HepG2 (cell line): Measurements from ENCODE around the gene SBNO2. TPM values are rescaled to one million over a fixed set of nuclear protein-coding genes. Genes with fewer than 3 reads are reported as not detected.

Experiments used
- BRCA1 ChIP-seq: sonication (generic); formaldehyde crosslinking; IDR thresholded peaks from 2 replicates; pipeline ENCODE4 v1.4.0; 2020; ENCODE audit warnings: missing genetic modification reagents
- NFE2L1 ChIP-seq: sonication (generic); formaldehyde crosslinking; IDR thresholded peaks from 2 replicates; pipeline ENCODE4 v1.4.0; 2020; ENCODE audit warnings: missing genetic modification reagents, mild to moderate bottlenecking, borderline replicate concordance
- PAF1 ChIP-seq: IDR thresholded peaks from 2 replicates; pipeline ENCODE4 v1.6.1; 2016; ENCODE audit warnings: missing genetic modification reagents, missing compliant biosample characterization
- PAX8 ChIP-seq: sonication (generic); formaldehyde crosslinking; IDR thresholded peaks from 2 replicates; pipeline ENCODE4 v1.8.0; 2022; ENCODE audit warnings: mild to moderate bottlenecking, missing genetic modification reagents, borderline replicate concordance
- PHF8 ChIP-seq: sonication (generic); formaldehyde crosslinking; IDR thresholded peaks from 2 replicates; pipeline ENCODE4 v1.5.0; 2020; ENCODE audit warnings: missing genetic modification reagents
- PITX1 ChIP-seq: sonication (generic); formaldehyde crosslinking; IDR thresholded peaks from 2 replicates; pipeline ENCODE4 v1.5.1; 2020; ENCODE audit warnings: mild to moderate bottlenecking, missing genetic modification reagents
- PPARG ChIP-seq: conservative IDR thresholded peaks from 2 replicates; pipeline ENCODE4 v1.6.1; 2016; ENCODE audit warnings: missing biosample characterization, missing genetic modification reagents
- TEAD3 ChIP-seq: optimal IDR thresholded peaks from 2 replicates; pipeline ENCODE3; 2016; ENCODE audit warnings: borderline replicate concordance
- TOPORS ChIP-seq: sonication (generic); formaldehyde crosslinking; IDR thresholded peaks from 2 replicates; pipeline ENCODE4 v1.8.0; 2023; ENCODE audit warnings: mild to moderate bottlenecking, missing genetic modification reagents
- ZNF34 ChIP-seq: sonication (generic); formaldehyde crosslinking; IDR thresholded peaks from 2 replicates; pipeline ENCODE4 v1.4.0; 2020; ENCODE audit warnings: mild to moderate bottlenecking, missing genetic modification reagents, borderline replicate concordance
- ZNF558 ChIP-seq: sonication (generic); formaldehyde crosslinking; IDR thresholded peaks from 2 replicates; pipeline ENCODE4 v1.9.0; 2022; ENCODE audit warnings: mild to moderate bottlenecking, missing genetic modification reagents, borderline replicate concordance
- ZNF639 ChIP-seq: conservative IDR thresholded peaks from 2 replicates; pipeline ENCODE4 v1.6.1; 2018; ENCODE audit warnings: missing genetic modification reagents
- ZNF670 ChIP-seq: sonication (generic); formaldehyde crosslinking; IDR thresholded peaks from 2 replicates; pipeline ENCODE4 v1.8.0; 2022; ENCODE audit warnings: mild to moderate bottlenecking, missing genetic modification reagents, borderline replicate concordance
- ZNF75D ChIP-seq: sonication (generic); formaldehyde crosslinking; IDR thresholded peaks from 2 replicates; pipeline ENCODE4 v1.8.1; 2023; ENCODE audit warnings: missing genetic modification reagents, mild to moderate bottlenecking, borderline replicate concordance
- ZNF781 ChIP-seq: sonication (generic); formaldehyde crosslinking; IDR thresholded peaks from 2 replicates; pipeline ENCODE4 v1.5.1; 2020; ENCODE audit warnings: borderline replicate concordance, mild to moderate bottlenecking, missing genetic modification reagents; ENCODE audit errors: not compliant biosample characterization
- ZSCAN30 ChIP-seq: sonication (generic); formaldehyde crosslinking; IDR thresholded peaks from 2 replicates; pipeline ENCODE4 v1.5.0; 2020; ENCODE audit warnings: mild to moderate bottlenecking, missing genetic modification reagents
- ZSCAN9 ChIP-seq: IDR thresholded peaks from 2 replicates; pipeline ENCODE4 v1.6.1; 2016; ENCODE audit warnings: borderline replicate concordance
- polyA plus RNA-seq, 8 experiments: library from polyadenylated mRNA; depleted of rRNA in 3 of 8; stranded (reverse) in 7 of 8; unstranded in 1 of 8; fragments of >200 nt; fragmentation: Illumina TruSeq in 4 of 8; extraction: Trizol in 4 of 8; gene quantifications; 2 replicates each; pipeline versions ENCODE4 v1.2.1 to v1.2.3, GENCODE V29; 2011 to 2016; ENCODE audit warnings: low read depth in 4 of 8, missing spikeins in 1 of 8, mixed read lengths in 1 of 8; ENCODE audit not compliant: insufficient read depth in 1 of 8
- total RNA-seq, 5 experiments: library from RNA; depleted of rRNA; stranded (reverse); fragments of >200 nt; fragmentation: Illumina TruSeq; extraction: Trizol; gene quantifications; 2 replicates each; pipeline ENCODE4 v1.2.3, GENCODE V29; 2016; ENCODE audit warnings: low read depth in 1 of 5
- TF ChIP-seq, protein P1 (sequence below): sonication (generic); formaldehyde crosslinking; IDR thresholded peaks from 2 replicates; pipeline ENCODE4 v1.5.0; 2020; ENCODE audit warnings: missing genetic modification reagents
- TF ChIP-seq, protein P2 (sequence below): sonication (generic); formaldehyde crosslinking; conservative IDR thresholded peaks from 2 replicates; pipeline ENCODE4 v1.4.0; 2020; ENCODE audit warnings: mild to moderate bottlenecking, missing genetic modification reagents, moderate library complexity
- TF ChIP-seq, protein P3 (sequence below): sonication (generic); formaldehyde crosslinking; IDR thresholded peaks from 2 replicates; pipeline ENCODE4 v1.8.0; 2023; ENCODE audit warnings: mild to moderate bottlenecking, missing genetic modification reagents

SBNO2 gene
- total and polyA plus RNA-seq, 2 of the 13 experiments (the other 11 are each of a cell fraction or from before 2014, with no cell fraction given), result 8.6 to 10.4 TPM

- no peak for TF ChIP-seq PAF1 (CRISPR knock-in tag)
- peak; percentile 51; the same call in 1 of the 2 replicates for TF ChIP-seq ZSCAN9 (CRISPR knock-in tag)
- TF ChIP-seq PHF8, result peak; percentile 54; the same call in 1 of the 2 replicates
- TF ChIP-seq ZNF670 (CRISPR knock-in tag), result peak; percentile 67; the same call in 1 of the 2 replicates
- no peak for TF ChIP-seq ZNF34 (CRISPR knock-in tag)
- TF ChIP-seq, protein P1, sequence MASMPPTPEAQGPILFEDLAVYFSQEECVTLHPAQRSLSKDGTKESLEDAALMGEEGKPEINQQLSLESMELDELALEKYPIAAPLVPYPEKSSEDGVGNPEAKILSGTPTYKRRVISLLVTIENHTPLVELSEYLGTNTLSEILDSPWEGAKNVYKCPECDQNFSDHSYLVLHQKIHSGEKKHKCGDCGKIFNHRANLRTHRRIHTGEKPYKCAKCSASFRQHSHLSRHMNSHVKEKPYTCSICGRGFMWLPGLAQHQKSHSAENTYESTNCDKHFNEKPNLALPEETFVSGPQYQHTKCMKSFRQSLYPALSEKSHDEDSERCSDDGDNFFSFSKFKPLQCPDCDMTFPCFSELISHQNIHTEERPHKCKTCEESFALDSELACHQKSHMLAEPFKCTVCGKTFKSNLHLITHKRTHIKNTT, result no peak
- no peak for TF ChIP-seq NFE2L1 (CRISPR knock-in tag)
- TF ChIP-seq TOPORS, result peak; percentile 60; the same call in 1 of the 2 replicates
- no peak for TF ChIP-seq PAX8 (CRISPR knock-in tag)
- peak; percentile 65 for TF ChIP-seq TEAD3 (CRISPR knock-in tag)
- TF ChIP-seq BRCA1 (CRISPR knock-in tag), result 0 out of 2 replicates have a peak, but pooled peaks have one; percentile 24
- TF ChIP-seq PPARG (CRISPR knock-in tag), result peak; percentile 80
- TF ChIP-seq, protein P2, sequence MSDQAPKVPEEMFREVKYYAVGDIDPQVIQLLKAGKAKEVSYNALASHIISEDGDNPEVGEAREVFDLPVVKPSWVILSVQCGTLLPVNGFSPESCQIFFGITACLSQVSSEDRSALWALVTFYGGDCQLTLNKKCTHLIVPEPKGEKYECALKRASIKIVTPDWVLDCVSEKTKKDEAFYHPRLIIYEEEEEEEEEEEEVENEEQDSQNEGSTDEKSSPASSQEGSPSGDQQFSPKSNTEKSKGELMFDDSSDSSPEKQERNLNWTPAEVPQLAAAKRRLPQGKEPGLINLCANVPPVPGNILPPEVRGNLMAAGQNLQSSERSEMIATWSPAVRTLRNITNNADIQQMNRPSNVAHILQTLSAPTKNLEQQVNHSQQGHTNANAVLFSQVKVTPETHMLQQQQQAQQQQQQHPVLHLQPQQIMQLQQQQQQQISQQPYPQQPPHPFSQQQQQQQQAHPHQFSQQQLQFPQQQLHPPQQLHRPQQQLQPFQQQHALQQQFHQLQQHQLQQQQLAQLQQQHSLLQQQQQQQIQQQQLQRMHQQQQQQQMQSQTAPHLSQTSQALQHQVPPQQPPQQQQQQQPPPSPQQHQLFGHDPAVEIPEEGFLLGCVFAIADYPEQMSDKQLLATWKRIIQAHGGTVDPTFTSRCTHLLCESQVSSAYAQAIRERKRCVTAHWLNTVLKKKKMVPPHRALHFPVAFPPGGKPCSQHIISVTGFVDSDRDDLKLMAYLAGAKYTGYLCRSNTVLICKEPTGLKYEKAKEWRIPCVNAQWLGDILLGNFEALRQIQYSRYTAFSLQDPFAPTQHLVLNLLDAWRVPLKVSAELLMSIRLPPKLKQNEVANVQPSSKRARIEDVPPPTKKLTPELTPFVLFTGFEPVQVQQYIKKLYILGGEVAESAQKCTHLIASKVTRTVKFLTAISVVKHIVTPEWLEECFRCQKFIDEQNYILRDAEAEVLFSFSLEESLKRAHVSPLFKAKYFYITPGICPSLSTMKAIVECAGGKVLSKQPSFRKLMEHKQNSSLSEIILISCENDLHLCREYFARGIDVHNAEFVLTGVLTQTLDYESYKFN (CRISPR knock-in tag), result peak; percentile 85
- TF ChIP-seq ZNF781 (CRISPR knock-in tag), result peak; percentile 57
- TF ChIP-seq, protein P3, sequence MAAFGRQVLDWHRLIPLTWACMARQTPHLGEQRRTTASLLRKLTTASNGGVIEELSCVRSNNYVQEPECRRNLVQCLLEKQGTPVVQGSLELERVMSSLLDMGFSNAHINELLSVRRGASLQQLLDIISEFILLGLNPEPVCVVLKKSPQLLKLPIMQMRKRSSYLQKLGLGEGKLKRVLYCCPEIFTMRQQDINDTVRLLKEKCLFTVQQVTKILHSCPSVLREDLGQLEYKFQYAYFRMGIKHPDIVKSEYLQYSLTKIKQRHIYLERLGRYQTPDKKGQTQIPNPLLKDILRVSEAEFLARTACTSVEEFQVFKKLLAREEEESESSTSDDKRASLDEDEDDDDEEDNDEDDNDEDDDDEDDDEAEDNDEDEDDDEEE, result no peak
- 0 out of 2 replicates have a peak, but pooled peaks have one; percentile 64 for TF ChIP-seq ZNF639 (CRISPR knock-in tag)
- TF ChIP-seq ZNF75D (CRISPR knock-in tag), result no peak
- no peak for TF ChIP-seq ZSCAN30
- TF ChIP-seq PITX1 (CRISPR knock-in tag), result peak; percentile 28; the same call in 1 of the 2 replicates
- TF ChIP-seq ZNF558, result no peak
These were observed 60.8 kb downstream of the SBNO2 start (continued) for GRCh38 chr19:1113030-1113985.
